GOT3 (cell line): ENCODE measurements around the gene ZBTB17.

Experiments used
- DNase-seq: peaks from one replicate; lab custom pipeline; 2025; ENCODE audit warnings: mixed read lengths; lab: John Stamatoyannopoulos, UW

Gene ZBTB17

DNA sequence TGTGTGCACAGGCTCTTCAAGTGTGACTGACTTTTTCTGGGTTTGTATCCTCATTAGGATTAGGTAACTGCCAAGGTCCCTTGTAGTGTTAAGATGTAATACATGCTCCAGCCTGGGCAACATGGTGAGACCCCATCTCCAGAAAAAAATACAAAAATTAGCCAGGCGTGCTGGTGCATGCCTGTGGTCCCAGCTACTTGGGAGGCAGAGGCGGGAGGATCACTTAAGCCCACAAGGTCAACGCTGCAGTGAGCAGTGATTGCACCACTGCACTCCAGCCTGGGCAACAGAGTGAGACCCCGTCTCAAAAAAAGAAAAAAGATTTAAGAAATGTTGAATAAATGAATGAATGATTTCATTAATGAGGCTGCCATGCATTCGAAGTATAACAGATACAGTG, 15.1 kb downstream of the ZBTB17 start:
- DNase-seq: no peak

DNA sequence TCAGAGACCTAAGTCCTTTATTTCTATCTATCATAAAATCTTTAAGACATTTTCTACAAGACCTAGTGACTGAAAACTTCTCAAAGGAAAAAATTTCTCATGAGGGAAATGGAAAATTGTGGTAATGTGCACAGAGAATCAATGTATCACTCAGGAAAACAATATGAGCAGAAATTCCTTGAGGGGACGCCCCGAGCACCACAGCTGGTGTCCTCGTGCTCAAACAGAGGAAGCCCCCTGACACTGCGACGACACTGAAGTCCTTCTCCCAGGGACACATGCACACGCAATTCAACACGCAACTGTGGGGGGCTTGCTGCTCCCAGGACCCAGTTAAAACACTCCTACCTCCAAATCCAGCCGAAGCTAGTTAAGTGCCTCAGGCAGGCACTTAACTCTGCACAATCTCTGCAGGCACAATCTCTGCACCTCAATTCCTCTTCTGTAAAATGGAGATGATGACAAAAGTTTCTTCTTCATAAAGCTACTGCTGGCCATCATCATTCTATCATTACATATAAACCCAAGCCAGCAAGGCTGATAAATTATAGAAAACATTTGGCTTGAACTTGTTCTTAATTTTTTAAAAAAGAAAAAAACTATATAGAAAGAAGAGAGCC, 16.0 kb downstream of the ZBTB17 start:
- DNase-seq: no peak

DNA sequence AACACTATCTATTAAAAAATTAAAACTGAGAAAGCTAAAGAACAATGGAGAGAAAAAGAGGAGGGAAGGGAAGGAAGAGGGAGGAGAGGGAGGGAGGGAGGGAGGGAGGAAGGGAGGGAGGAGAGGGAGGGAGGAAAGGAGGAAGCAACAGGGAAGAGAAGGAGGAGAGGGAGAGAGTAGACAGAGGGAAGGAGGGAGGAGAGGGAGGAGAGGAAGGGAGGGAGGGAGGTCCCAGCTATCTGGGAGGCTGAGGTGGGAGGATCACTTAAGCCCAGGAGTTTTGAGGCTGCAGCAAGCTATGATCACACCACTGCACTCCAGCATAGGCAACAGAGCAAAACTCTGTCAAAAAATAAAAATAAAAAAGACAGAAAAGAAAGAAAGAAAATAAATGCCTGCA, 16.5 kb downstream of the ZBTB17 start:
- DNase-seq: no peak

DNA sequence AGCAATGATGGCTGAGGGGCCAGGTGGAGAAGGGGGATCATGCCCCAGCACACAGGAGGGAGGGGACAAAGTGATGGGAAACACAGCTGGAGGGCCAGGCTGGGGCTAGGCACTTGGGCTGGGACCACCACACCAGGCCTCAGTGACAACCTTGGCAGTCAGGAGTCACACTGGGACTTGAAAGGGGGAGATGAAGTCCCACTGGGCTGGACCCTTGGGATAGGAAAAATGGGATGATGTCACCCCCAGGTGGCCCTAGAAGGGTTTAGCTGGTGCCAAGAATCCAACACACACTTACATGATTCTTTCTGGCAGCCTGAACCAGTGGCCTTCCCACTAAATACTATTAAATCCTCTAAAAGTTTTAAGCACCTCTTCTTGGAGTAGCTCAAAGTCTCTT, 17.1 kb downstream of the ZBTB17 start:
- DNase-seq: no peak

DNA sequence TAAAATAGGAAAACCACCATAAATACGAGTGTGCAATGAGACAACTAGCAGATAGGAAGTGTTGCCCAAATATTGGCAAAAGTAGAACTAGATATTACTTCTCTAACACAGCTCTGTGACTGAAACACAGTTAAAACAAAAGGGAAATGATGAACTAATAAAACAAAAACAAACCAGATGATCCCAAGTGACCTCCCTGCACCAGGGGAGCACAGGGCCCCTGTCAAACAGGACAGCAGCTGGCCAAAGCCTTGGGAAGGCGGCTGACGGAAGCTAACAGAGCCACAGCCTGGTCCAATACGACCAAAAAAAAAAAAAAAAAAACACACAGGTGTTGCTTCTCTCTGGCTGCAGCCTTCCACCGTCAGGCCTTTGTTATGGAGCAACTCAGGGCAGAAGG, 17.8 kb downstream of the ZBTB17 start:
- no peak for DNase-seq

DNA sequence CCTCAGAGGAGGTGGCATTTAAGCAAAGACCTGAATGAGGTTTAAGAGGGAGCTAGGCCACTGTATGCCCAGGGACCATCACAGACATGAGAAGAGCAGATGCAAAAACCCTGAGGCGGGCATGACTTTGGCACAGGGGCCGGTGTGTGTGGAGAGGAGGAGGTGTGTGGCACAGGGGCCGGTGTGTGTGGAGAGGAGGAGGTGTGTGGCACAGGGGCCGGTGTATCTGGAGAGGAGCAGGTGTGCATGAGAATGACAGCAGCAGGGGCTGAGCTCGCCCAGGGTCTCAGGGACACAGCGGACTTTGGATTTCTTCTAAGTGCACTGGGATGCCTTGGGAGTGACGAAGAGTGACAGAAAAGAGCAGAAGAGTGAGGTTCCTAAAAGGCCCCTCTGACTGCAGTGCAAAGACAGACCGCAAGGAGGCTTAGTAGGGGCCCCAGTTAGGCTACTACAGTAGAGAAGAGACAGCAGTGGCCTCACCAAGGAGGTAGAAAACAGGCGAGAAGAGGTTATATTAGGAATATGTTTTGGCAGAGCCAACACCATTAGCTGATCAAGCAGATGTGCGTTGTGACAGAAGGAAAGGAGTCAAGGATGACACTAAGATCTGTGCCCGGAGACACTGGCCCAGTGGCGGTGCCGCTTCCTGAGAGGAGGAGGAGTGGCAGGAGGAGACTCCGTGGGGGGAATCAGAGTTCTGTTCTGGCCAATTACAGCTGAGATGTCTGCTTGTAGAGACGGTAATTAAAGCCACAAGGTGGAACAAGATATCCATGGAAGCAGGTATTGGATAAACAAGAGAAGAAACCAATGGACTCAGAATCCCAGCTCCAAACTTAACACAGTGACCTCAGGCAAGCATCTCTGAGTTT, 18.4 kb downstream of the ZBTB17 start:
- DNase-seq: no peak

DNA sequence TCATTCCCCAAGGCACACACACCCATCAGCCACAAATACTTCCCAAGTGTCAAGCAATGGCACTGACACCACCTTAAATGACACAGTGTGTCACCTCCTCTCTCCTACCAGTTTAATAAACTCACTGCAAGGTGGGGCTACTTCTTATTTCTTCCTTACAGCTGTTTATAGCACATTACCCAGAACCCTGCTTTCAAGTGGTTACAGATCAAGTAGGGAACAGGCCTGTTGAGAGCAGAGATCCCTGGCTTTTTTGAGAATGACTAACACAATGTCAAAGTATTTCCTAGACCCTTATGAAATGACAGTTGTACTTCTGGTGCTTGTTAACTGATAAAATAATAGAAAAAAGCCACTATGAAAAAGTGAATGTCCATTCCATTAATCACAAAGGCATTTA, 19.8 kb downstream of the ZBTB17 start:
- DNase-seq: no peak

DNA sequence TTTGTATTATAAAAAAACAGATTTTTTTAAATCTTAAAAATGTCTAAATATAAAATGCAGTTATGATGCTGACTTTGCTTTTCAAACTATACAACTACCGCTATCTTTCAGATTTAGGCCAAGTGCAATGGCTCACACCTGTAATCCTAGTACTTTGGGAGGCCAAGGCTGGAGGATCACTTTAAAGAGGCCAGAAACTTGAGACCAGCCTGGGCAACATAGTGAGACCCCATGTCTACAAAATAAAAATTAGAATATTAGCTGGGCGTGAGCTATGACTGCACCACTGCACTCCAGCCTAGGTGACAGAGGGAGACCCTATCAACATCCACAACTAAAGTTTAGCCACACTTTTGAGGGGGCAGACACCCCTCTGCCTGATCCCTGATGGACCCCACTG, 20.3 kb downstream of the ZBTB17 start:
- DNase-seq: no peak

DNA sequence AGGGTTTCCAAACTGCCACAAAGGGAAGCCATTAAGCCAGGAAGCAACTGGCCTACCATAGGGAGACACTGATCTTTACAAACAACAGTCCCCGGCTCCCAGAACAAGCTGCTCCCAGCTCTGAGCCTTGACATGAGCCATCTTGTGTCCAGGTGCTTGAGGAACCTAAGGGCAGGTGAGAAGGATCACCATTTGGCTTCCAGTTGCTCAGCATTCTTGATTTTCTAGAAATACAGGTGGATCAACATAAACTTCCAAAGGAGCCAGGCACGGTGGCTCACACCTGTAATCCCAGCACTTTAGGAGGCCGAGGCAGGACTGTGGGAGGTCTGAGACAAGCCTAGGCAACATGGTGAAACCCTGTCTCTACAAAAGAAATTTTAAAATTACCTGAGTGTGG, 21.6 kb downstream of the ZBTB17 start:
- no peak for DNase-seq

DNA sequence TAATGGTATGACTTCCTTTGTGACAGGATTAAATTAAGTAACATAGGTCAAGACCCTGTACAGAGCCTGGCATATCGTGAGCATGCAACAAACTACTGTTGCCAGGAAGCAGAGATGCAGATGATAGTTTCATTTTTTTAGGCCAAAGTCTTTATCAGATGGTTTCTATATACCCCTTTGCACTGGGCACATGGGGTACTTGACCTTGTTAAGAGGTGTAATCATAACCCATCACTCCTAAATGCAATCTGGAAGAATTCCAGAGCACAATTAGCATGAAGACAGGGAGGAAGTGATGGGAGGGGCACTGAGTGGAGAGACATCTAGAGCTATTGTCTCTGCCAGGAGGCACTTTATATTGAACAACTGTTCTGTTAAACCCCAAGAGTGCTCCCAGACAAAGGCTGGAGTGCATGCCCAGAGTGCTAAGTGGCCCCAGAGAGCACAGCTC, 22.1 kb downstream of the ZBTB17 start:
- DNase-seq: no peak

DNA sequence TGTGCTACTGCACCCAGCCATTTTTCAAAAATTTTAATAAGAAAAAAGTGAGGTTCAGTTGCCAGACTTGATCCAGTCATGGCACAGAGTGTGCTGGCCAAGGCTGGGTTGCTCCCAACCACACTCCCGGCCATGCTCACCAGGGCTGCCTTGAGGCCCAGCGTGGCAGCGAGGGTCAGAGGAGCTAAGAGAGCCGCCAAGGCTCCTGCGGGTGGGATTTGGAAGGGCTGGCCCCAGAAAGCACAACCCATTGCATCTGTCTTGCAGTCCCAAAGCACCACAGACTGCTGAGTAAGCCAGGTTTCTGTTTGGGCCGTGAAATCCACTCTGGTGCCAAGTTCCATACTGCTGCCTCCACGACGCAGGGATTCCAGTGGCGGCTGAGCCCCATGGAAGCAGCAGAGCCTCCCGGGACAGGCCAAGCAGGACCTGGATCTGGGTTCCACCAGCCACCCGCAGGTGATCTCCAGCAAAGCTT, 22.6 kb downstream of the ZBTB17 start:
- DNase-seq: no peak

DNA sequence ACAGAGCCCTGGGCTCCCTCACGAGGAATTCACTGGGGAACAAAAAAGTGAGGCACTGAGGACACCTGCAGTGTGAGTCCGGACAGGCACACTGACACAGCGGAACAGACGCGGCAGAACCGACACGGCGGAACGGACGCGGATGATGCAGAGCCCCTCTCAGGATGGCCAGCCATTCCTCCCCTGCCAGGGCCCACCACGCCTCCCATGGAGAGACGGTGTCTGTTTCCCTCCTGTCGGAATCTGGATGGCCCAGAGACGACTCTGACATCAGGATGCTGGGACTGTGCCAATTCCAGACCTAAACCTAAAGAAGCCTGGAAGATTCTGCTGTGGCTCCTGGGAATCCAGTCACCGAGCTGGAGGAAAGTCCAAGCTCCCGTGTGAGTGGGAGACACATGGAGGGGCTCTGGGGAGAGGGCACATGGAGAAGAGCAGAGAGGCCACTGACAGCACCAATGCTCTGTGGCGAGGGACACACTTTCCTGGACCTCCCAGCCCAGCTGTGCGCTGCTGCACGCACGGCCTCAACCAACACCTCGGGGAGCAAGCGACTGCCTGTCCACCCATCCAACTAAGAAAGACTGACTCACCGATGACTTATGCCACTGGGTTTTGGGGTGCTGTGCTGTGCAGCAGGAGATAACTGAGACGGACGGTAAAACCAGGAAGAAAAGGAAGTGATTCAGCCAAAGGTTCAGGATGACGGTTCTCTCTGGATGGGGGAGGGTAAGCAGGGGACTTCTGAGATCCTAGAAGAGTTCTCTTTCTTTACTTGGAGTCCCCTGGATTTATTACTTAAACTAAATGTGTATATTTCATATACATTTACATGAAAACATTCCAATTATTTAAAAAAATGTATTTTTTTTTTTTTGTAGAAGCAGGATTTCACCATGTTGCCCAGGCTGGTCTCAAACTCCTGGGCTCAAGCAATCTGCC, 23.3 kb downstream of the ZBTB17 start:
- DNase-seq: no peak

DNA sequence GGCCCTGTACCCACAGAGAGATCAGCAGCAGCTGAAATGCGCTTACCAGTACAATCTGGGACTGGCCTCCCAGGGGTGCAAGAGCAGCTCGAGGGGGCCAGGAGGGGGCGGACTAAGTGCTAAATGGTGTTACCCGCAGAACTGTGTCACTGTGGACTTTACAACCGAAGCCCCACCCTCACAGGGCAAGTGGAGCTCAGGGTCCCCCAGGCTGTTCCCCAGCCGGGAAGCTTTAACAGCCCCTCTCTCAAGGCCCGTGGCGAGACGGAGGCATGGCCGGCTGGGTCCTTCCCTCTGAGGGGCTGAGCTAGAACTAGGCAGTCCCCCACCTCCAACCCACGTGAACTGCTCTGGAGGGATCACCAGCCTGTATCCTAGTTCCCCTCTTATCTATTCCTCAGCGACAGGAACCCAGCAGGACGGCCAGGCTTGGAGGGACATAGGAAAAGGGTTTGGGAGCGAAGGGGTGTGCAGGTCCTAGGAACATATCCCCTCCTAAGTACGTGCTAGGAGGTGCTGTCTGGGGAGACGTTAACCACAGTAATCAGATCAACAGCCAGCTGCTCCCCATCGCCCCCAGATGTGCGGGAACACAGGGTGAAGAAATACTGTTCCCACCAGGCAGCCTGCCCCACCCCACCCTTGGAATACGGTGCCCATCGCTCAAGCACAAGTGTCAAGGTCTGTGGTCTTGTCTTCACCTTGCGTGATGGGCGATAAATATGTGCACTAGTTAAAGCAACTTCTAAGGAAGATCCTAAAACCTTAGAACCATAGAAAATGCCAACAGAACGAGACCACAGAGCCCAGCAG, 24.4 kb downstream of the ZBTB17 start:
- no peak for DNase-seq

DNA sequence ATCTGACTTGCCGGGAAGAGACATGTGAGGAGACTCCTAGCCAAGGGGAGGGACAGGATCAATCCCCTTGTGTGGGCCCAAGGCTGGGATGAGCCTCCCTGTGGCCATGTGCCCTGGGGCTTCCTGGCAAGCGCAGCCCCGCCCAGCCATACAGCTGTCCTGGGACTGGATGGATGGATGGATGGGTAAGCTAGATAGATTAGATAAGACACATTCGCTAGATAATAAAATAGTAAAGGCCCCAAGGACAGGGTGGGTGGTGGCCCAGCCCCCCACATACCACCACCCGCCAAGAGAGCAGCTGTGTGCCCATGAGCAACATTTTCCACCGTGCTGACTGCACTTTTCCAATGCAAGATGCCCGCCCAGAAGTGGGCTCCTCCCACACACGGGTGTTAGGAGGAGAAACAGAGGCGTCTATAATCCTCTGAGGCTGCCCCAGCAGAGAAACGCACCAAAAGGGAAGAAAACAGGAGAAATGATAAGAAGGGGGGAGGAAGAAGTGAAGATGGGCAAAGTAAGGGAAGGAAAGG, 25.1 kb downstream of the ZBTB17 start:
- no peak for DNase-seq

DNA sequence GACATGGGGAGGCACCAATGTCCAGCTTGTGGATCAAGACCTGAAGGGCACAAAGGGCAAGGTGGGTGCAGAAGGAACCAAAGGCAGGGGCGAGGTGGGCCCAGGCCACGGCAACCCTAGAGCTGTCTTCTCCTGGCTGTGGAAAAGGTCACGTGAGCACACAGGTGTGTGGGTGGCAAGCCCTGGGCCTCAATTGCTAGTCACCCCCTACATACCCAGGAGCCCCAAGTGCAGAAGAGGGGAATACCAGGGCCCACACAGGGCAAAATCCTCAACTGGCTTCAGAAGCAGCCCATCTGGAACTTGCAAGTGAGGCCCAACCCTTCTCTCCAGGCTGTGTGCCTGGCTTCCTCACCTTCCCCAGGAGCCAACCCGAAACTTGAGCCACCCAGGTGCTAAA, 25.6 kb downstream of the ZBTB17 start:
- no peak for DNase-seq

DNA sequence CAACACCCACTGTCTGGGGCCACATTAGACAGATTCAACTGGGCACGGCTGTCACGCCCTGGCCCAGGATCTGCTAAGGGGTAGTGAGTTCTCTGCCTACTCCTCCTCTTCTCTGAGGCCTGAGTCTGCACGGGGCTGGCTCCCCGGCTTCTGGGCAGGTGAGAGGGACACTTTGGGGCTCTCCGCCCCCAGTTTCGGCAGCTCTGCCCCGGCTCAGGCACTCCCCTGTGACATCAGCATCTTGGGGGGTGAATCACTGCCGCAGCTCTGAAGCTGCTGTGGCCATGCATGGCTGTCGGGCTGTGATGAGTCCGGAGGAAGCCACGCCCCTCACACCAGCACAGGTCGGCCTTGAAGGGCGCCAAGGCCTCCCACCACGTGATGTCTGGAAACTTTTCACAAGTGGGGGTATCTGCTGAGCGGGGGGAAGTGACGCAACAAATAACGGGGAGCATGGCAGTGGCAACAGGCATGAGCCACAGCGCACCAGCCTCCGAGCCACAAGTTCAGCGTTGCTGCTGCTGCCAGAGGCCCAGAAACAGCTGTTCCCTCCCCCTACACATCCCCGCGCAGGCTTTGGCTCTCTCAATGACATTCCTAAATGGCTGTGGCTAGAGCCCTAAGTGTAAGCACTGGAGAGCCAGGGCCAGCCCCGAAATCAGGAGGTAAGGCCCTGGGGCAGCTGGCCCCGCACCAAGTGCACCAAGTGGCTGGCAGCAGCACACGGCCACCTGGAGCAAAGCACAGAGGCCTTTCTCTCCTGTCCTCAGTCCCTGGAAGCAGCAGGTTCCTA, 26.3 kb downstream of the ZBTB17 start:
- DNase-seq: peak; percentile 50

DNA sequence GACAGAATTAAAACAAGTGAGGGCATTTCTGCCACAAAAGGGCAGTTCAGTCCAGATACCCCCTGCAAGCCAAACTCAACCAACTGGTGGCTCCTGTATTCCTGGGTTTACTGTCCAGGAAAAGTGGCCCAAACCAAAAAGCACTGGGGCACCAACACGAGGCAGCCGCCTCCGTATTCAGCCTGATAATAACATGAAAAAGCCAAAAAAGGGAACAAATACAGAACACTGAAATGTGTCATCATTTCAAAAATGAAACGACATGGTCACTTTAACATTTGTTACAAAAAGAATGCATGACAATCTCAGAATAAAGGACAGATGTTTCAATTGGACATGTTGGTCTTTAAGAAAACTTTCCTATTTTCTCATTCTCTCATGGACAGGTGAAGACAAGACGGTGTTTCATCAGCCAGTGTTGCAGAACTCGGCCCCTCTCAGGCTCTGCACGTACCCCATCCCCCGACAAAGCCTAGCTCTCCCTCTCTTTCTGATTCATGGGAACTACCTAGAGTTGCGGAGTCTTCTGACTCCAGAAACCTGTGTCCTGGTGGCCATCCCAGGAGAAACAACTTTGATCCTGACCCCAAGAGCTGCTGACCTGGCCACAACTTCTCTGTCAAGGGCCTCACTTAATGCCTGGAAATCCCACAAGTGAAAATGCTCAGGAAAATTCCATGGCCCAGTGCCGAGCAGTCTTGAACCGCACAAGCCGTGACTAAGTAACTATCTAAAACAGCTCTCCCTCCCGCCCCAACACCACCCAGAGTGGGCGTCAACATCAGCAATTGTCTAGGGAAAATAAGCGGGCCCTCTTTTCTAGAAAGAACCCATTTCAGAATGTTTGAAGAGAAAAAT, 27.1 kb downstream of the ZBTB17 start:
- DNase-seq: no peak

DNA sequence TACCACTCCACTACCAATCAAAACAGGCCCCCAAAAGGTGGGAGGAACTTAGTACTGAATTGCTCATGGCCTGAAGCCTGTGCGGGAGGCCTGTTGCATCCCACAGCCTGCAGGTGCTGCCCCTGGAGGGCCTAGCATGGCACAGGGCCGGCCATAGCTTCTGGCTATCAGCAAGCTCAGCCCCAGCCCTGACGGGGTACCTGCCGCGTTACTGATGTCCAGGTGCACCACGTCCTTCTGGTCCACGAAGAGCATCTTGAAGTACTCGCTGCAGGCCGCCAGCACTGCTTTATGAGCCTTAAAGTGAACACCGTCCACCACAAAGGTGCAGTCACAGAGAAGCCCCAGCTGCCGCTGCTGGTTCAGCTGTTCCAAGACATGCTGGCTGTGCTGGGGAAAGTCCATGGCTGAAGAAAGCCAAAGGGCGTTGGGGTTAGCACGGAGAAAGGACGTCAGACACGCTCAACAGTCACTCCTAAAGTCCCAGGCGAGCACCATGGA, 27.8 kb downstream of the ZBTB17 start:
- no peak for DNase-seq

DNA sequence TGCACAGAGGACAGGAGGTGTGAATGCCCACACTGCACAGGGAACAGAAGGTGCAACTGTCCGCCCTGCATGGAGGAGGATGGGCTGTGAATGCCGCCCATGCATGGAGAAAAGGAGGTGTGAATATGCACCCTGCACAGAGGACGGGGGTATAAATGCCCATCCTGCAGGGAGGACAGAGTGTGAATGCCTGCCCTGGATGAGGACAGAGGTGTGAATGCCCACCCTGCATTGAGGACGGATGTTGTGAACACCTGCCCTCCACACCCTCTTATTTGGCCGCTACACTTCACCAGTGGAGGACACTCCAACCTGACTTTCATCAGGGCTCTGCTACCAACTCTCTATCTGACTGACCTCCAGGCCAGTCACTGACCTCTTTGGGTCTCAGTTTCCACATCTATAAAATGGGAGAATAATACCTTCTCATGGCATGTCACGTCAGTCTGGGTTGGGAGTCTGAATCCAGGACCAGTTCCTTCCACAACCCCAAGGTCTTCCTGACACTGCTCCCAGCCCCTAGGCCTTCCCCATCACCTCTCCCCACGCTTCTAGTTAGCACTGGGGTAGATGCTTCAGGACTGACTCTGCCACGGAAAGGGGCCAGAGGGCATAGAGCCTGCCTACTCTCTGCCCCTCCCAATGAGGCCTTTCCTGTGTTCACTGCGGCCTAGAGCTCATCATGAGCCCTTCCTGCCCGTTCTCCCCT, 28.4 kb downstream of the ZBTB17 start:
- DNase-seq: no peak
